Keratinocyte (primary cell): ENCODE results near the gene SELENOO. TPM values are rescaled to one million over a fixed set of nuclear protein-coding genes. Genes with fewer than 3 reads are reported as not detected.

ENCODE experiments used
- DNase-seq: peaks from one replicate; pipeline ENCODE4 v3.0.0-alpha.2; 2011; ENCODE audit warnings: low read depth, missing footprints, low spot score
- FAIRE-seq: peaks from 2 replicates; lab custom pipeline; 2011; peaks lifted over from hg19 to GRCh38; lab: Jason Lieb, UNC
- H2AFZ ChIP-seq: 2 replicates; pipeline ENCODE4 v1.6.0; 2012; ENCODE audit warnings: low read length, control low read depth, inconsistent platforms; ENCODE audit not compliant: control insufficient read depth
- H3K27ac ChIP-seq: 2 replicates; pipeline ENCODE4 v1.5.1; 2011; ENCODE audit warnings: low read length; ENCODE audit not compliant: control insufficient read depth, insufficient read depth
- H3K27me3 ChIP-seq: 3 replicates; pipeline ENCODE4 v1.6.0; 2011; ENCODE audit warnings: low read length; ENCODE audit not compliant: control insufficient read depth, insufficient read depth; ENCODE audit errors: extremely low read depth
- H3K36me3 ChIP-seq, 2 experiments: 2 replicates in 1 of 2; 3 replicates in 1 of 2; pipeline ENCODE4 v1.5.1; 2011; ENCODE audit warnings: low read length in 2 of 2, mild to moderate bottlenecking in 1 of 2; ENCODE audit not compliant: control insufficient read depth in 2 of 2, insufficient read depth in 2 of 2; ENCODE audit errors: extremely low read depth in 1 of 2
- H3K4me1 ChIP-seq: 3 replicates; pipeline ENCODE4 v1.5.1; 2011; ENCODE audit warnings: low read length; ENCODE audit not compliant: control insufficient read depth, insufficient read depth; ENCODE audit errors: extremely low read depth
- H3K4me2 ChIP-seq: 3 replicates; pipeline ENCODE4 v1.6.0; 2011; ENCODE audit warnings: low read depth, low read length; ENCODE audit not compliant: control insufficient read depth, insufficient read depth; ENCODE audit errors: extremely low read depth
- H3K4me3 ChIP-seq, 3 experiments: fragments of 200-600 bp in 1 of 3; sonication (generic) in 1 of 3; 2 replicates in 2 of 3; 3 replicates in 1 of 3; pipeline ENCODE4 v1.5.1; 2011 to 2016; ENCODE audit warnings: low read length in 3 of 3, mild to moderate bottlenecking in 3 of 3, control low read depth in 2 of 3, inconsistent platforms in 1 of 3, low read depth in 1 of 3, mixed read lengths in 1 of 3, mixed run types in 1 of 3, moderate library complexity in 1 of 3; ENCODE audit not compliant: control insufficient read depth in 2 of 3, insufficient read depth in 2 of 3; ENCODE audit errors: extremely low read depth in 1 of 3
- H3K79me2 ChIP-seq: 2 replicates; pipeline ENCODE4 v1.6.0; 2012; ENCODE audit warnings: low read length; ENCODE audit not compliant: control insufficient read depth, insufficient read depth
- H3K9ac ChIP-seq: 3 replicates; pipeline ENCODE4 v1.6.0; 2011; ENCODE audit warnings: low read length; ENCODE audit not compliant: control insufficient read depth, insufficient read depth; ENCODE audit errors: extremely low read depth
- H3K9me1 ChIP-seq: 3 replicates; pipeline ENCODE4 v1.6.0; 2011; ENCODE audit warnings: low read length; ENCODE audit not compliant: control insufficient read depth, insufficient read depth; ENCODE audit errors: extremely low read depth
- H3K9me3 ChIP-seq: 2 replicates; pipeline ENCODE4 v1.5.1; 2012; ENCODE audit warnings: low read depth, low read length; ENCODE audit not compliant: control insufficient read depth
- H4K20me1 ChIP-seq: 3 replicates; pipeline ENCODE4 v1.6.0; 2011; ENCODE audit warnings: low read length; ENCODE audit not compliant: control insufficient read depth, insufficient read depth; ENCODE audit errors: extremely low read depth
- CTCF ChIP-seq, 3 experiments: IDR thresholded peaks in 1 of 3; conservative IDR thresholded peaks in 1 of 3; optimal IDR thresholded peaks in 1 of 3; 2 replicates in 2 of 3; 3 replicates in 1 of 3; pipeline versions ENCODE3 to v1.5.1; 2011; ENCODE audit warnings: low read length in 3 of 3, mild to moderate bottlenecking in 3 of 3, moderate library complexity in 2 of 3, control low read depth in 1 of 3, inconsistent platforms in 1 of 3; ENCODE audit not compliant: insufficient read depth in 2 of 3; ENCODE audit errors: extremely low read depth in 1 of 3
- EZH2 ChIP-seq: IDR thresholded peaks from one replicate; pipeline ENCODE4 v1.6.1; 2012; ENCODE audit warnings: inconsistent platforms, mild to moderate bottlenecking, low read length, moderate library complexity
- dilution Hi-C: fragments of 300-500 bp; cut with MboI; formaldehyde crosslinking; loops from one replicate; pipeline ENCODE4 v1.7.0; 2020; ENCODE audit warnings: low sequenced_read_pairs; ENCODE audit not compliant: extremely low pct_ligation_motif_present
- polyA plus RNA-seq, 5 experiments: library from polyadenylated mRNA; depleted of rRNA in 3 of 5; stranded (reverse) in 3 of 5; stranded (forward) in 1 of 5; unstranded in 1 of 5; fragments of >200 nt; gene quantifications; 1 replicate in 1 of 5; 2 replicates in 3 of 5; 3 replicates in 1 of 5; pipeline versions ENCODE4 v1.2.1 to v1.2.3, GENCODE V29; 2011 to 2012; ENCODE audit warnings: missing spikeins in 2 of 5, low read depth in 1 of 5, low replicate concordance in 1 of 5

The SELENOO gene
- polyA plus RNA-seq, 1 donor (not counting 4 experiments of a cell fraction or from before 2014, with no cell fraction given) = 14.4 TPM

- dilution Hi-C loops = no loop called here
- peaks cover 3% of the 10 kb centered on the region for H4K20me1 ChIP-seq
- peak overlapping the region; percentile 3 for H2AFZ ChIP-seq
- H3K27me3 ChIP-seq = no peaks in the 10 kb centered on the region
- DNase-seq (no peak), FAIRE-seq (no peak)
- H3K4me2 ChIP-seq = peak overlapping the region; percentile 72
- TF ChIP-seq CTCF (optimal IDR thresholded peaks at IDR 0.05 in 1 of 3, IDR thresholded peaks at IDR 0.05 in 1 of 3, conservative IDR thresholded peaks at IDR 0.05 in 1 of 3; ENCODE audit: extremely low read depth in 1 of 3, insufficient read depth in 2 of 3, low read length in 3 of 3) = no peak
- no peak for TF ChIP-seq EZH2
- H3K27ac ChIP-seq = no peak overlapping the region
- H3K4me3 ChIP-seq = peak overlapping the region in 1 of 3 experiments; percentile 27
- peaks cover 26% of the 10 kb centered on the region for H3K79me2 ChIP-seq
- H3K4me1 ChIP-seq = peaks cover 7% of the 10 kb centered on the region
- no peak overlapping the region for H3K9ac ChIP-seq
- H3K9me1 ChIP-seq = no peaks in the 10 kb centered on the region
- no peaks in the 10 kb centered on the region for H3K9me3 ChIP-seq
- peaks cover 0 to 3% of the 10 kb centered on the region in 2 experiments for H3K36me3 ChIP-seq
These were observed 16.6 kb upstream of the SELENOO start for GRCh38 chr22:50184004-50184901.

- Histone ChIP-seq H3K4me2 (peak overlapping the region; percentile 72), H3K36me3 (peaks cover 0 to 4% of the 10 kb centered on the region in 2 experiments), H3K9ac (peak overlapping the region; percentile 79), H3K4me1 (peaks cover 14% of the 10 kb centered on the region), H2AFZ (peak overlapping the region; percentile 83), H3K4me3 (peak overlapping the region; percentile 38 to 63 (median 48)), H3K27me3 (no peaks in the 10 kb centered on the region), H3K9me1 (no peaks in the 10 kb centered on the region), H4K20me1 (peaks cover 3% of the 10 kb centered on the region), H3K79me2 (peaks cover 31% of the 10 kb centered on the region), H3K27ac (peak overlapping the region; percentile 25), H3K9me3 (no peaks in the 10 kb centered on the region)
- DNase-seq (no peak), FAIRE-seq (no peak)
- TF ChIP-seq CTCF (optimal IDR thresholded peaks at IDR 0.05 in 1 of 3, IDR thresholded peaks at IDR 0.05 in 1 of 3, conservative IDR thresholded peaks at IDR 0.05 in 1 of 3; ENCODE audit: extremely low read depth in 1 of 3, insufficient read depth in 2 of 3, low read length in 3 of 3) = no peak
- no peak for TF ChIP-seq EZH2
- dilution Hi-C loops = no loop called here
These were observed 15.9 kb upstream of the SELENOO start for GRCh38 chr22:50184902-50185374.
